ENCODE results near the gene EIF1AD. TPM values are rescaled to one million over a fixed set of nuclear protein-coding genes. Genes with fewer than 3 reads are reported as not detected.

Gene EIF1AD
- total and polyA plus RNA-seq, 9 donors = 15.2 to 42.1 (median 30.2) TPM

DNA sequence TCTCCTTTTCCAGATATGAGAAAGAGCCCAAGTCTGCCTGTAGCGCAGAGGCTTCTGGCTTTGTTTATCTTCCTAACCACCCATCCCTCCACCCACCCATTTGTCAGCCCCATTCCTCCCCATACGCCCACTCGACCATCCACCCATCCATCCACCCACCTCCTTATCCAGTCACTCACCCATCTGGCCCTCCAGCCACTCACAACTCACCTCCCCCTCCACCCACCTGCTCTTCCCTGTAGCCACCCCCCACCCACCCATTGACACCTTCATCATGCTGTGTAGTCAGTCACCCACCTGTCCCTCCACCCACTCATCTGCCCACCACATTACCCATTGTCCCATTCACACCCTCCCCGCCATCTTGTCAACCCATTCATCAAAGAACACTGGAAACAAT is 15.4 kb upstream of the EIF1AD start:
- H3K4me3 ChIP-seq = no peak overlapping the region
- no peak for DNase-seq
- no peaks in the 10 kb centered on the region for H3K36me3 ChIP-seq
- H3K4me1 ChIP-seq (ENCODE audit: insufficient read depth) = no peaks in the 10 kb centered on the region
- intact Hi-C loops (cut with DNase I) = no loop called here
- 67 to 75% (median 71%) methylated on average over 4 of the region's 4 CpGs for WGBS, 3 donors
- no peak overlapping the region for H3K27ac ChIP-seq
- no peaks in the 10 kb centered on the region for H3K9me3 ChIP-seq
- H3K27me3 ChIP-seq = no peaks in the 10 kb centered on the region
- TF ChIP-seq POLR2A (IDR thresholded peaks at IDR 0.05) (no peak), EP300 (IDR thresholded peaks at IDR 0.05) (no peak)
- TF ChIP-seq, protein P1, sequence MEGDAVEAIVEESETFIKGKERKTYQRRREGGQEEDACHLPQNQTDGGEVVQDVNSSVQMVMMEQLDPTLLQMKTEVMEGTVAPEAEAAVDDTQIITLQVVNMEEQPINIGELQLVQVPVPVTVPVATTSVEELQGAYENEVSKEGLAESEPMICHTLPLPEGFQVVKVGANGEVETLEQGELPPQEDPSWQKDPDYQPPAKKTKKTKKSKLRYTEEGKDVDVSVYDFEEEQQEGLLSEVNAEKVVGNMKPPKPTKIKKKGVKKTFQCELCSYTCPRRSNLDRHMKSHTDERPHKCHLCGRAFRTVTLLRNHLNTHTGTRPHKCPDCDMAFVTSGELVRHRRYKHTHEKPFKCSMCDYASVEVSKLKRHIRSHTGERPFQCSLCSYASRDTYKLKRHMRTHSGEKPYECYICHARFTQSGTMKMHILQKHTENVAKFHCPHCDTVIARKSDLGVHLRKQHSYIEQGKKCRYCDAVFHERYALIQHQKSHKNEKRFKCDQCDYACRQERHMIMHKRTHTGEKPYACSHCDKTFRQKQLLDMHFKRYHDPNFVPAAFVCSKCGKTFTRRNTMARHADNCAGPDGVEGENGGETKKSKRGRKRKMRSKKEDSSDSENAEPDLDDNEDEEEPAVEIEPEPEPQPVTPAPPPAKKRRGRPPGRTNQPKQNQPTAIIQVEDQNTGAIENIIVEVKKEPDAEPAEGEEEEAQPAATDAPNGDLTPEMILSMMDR (IDR thresholded peaks at IDR 0.05) = no peak

DNA sequence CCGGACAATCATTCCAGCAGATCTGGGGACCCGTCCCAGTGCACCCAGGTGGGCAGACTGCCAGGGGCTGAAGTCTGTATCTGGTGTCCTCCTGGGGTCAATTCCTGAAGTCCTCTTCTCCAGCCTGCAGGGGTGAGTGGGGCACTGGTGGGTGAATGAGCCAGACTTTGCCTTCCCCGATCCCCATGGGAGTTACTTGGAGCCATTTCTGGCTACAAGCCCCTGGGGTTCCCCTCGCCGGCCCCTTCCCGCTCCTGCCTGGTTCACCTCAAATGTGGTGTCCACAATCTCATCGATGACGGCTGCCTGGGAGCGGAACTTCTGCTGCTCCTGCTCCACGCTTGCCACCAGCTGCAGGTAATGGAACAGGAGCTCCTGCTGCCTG is 14.8 kb upstream of the EIF1AD start:
- Histone ChIP-seq H3K4me3 (no peak overlapping the region), H3K9me3 (no peaks in the 10 kb centered on the region), H3K27ac (no peak overlapping the region), H3K4me1 (ENCODE audit: insufficient read depth) (no peaks in the 10 kb centered on the region), H3K27me3 (no peaks in the 10 kb centered on the region), H3K36me3 (no peaks in the 10 kb centered on the region)
- WGBS, 3 donors = 85 to 88% (median 88%) methylated on average over 10 of the region's 10 CpGs
- no peak for DNase-seq
- TF ChIP-seq EP300 (IDR thresholded peaks at IDR 0.05) (no peak), POLR2A (IDR thresholded peaks at IDR 0.05) (no peak)
- intact Hi-C loops (cut with DNase I) = no loop called here

DNA sequence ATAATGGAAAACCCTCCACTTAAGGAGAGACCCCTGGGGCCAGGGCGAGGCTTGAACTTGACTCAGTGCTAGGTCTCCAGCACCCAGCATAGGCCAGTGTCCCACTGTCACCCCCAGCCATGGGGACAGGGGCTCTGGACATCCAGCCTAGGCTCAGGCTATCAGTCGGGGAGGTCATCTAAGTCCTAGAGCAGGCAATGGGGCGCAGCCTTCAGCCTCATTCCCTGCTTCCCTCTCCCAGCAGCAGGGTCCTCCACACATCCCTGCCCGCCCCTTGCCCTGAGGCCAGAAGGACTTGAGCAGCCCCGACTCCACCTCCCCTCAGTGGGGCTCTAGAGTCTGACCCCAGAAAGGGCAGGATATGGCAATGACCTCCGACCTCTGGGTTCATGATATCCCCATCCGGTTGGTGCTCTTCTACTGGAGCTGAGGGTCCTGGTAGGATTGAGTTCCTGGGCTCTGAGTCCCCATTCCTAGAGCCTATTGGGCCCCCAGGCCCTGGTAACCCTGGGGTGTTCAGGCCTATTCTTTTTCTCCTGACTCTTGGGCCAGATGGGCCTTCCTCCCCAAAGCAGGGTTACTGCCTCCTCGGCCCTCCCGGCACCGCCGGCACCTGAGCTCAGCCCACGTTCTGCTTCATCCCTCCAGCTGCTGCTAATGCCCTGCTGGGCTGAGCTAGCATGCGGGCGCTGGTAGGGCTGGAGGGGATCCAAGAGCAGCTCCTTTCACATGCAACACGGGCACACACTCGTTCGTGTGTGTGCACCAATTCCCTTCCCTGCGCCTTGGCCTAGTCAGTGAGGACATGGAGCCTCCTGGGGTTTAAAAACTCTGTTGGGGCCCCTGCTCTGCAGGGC is 14.2 kb upstream of the EIF1AD start:
- intact Hi-C loops (cut with DNase I) = no loop called here
- DNase-seq = no peak
- Histone ChIP-seq H3K27me3 (no peaks in the 10 kb centered on the region), H3K27ac (no peak overlapping the region), H3K4me3 (no peak overlapping the region), H3K36me3 (no peaks in the 10 kb centered on the region), H3K4me1 (ENCODE audit: insufficient read depth) (no peaks in the 10 kb centered on the region), H3K9me3 (no peaks in the 10 kb centered on the region)
- no peak for TF ChIP-seq POLR2A (IDR thresholded peaks at IDR 0.05)
- TF ChIP-seq EP300 (IDR thresholded peaks at IDR 0.05) = no peak
- TF ChIP-seq, protein P1 (IDR thresholded peaks at IDR 0.05) = no peak
- WGBS, 3 donors = 66 to 79% (median 74%) methylated on average over 17 to 18 of the region's 18 CpGs

DNA sequence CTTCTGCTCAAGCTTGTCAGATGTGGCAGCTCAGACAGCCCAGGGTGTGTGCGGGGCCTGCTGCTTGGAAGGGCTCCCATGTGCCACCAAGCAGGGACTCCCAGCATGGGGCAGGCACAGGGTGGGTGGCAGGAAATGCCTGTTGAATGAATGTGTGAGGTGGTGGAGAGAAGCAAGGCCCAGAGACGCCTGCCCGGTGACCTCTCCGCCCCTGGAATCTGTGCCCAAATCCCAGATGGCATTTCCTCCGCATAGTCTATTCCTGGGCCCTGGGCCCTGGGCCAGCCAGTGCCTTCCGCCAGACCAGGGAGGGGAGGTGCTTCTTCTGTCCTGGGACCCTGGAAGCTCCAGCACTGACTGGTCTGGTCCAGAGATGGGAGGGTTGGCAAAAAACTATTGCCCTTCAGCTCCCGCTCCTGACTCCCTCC is 13.5 kb upstream of the EIF1AD start:
- Histone ChIP-seq H3K9me3 (no peaks in the 10 kb centered on the region), H3K27me3 (no peaks in the 10 kb centered on the region), H3K4me3 (no peak overlapping the region), H3K36me3 (no peaks in the 10 kb centered on the region), H3K4me1 (ENCODE audit: insufficient read depth) (no peaks in the 10 kb centered on the region), H3K27ac (no peak overlapping the region)
- no peak for DNase-seq
- intact Hi-C loops (cut with DNase I) = no loop called here
- WGBS, 3 donors = 69 to 75% (median 75%) methylated on average over 7 of the region's 7 CpGs
- TF ChIP-seq POLR2A (IDR thresholded peaks at IDR 0.05) (no peak), EP300 (IDR thresholded peaks at IDR 0.05) (no peak)
- TF ChIP-seq, protein P1 (IDR thresholded peaks at IDR 0.05) = no peak

DNA sequence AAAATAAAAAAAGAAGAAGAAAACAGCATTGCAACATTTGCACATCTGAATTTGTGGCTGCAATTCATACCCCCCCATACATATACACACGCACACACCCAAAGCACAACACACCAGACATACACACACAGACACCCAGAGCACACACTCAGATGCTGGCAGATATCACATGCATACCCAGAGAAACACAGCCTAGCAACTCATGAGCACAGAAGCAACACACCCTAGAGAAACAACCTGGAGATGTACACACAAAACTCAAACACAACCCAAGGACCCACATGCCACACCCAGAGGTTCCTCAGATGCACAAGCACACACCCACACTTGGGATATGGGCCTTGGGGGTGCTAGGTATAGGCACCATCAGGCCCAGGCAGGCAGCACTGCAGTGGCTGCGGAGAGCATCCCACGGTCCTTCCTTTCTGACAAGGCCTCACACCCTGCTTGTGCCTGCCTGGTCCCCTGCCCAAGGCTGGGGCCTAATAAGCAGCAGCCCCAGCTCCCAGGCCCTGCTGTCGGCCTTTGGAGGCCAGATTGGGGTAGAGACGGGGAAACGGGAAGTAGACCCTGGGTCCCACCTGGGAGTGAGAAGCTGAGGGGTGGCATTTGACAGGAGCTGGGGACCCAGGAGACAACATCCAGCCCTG is 13.0 kb upstream of the EIF1AD start:
- intact Hi-C loops (cut with DNase I) = no loop called here
- Histone ChIP-seq H3K9me3 (no peaks in the 10 kb centered on the region), H3K4me1 (ENCODE audit: insufficient read depth) (no peaks in the 10 kb centered on the region), H3K27me3 (no peaks in the 10 kb centered on the region), H3K27ac (no peak overlapping the region), H3K36me3 (no peaks in the 10 kb centered on the region), H3K4me3 (no peak overlapping the region)
- no peak for DNase-seq
- 82 to 86% (median 85%) methylated on average over 6 of the region's 6 CpGs for WGBS, 3 donors
- TF ChIP-seq, protein P1 (IDR thresholded peaks at IDR 0.05) = no peak
- TF ChIP-seq EP300 (IDR thresholded peaks at IDR 0.05) = no peak
- no peak for TF ChIP-seq POLR2A (IDR thresholded peaks at IDR 0.05)
